Vagina (tissue), 2 donors: ENCODE results near the gene CISD3.

Experiments used
- POLR2A ChIP-seq, 2 donors: fragments of 450-650 bp; IDR thresholded peaks; one replicate each; pipeline ENCODE4 v1.6.1; 2017; ENCODE audit warnings: antibody characterized with exemption in 2 of 2, mild to moderate bottlenecking in 2 of 2, moderate library complexity in 2 of 2
- TF ChIP-seq, protein P1 (sequence below), 3 experiments: fragments of 450-650 bp in 2 of 3; fragments of 200-600 bp in 1 of 3; sonication (generic) in 1 of 3; IDR thresholded peaks; one replicate each; pipeline ENCODE4 v1.5.1; 2017 to 2019; ENCODE audit warnings: antibody characterized with exemption in 3 of 3, mild to moderate bottlenecking in 2 of 3, moderate library complexity in 2 of 3

- TF ChIP-seq, protein P1, sequence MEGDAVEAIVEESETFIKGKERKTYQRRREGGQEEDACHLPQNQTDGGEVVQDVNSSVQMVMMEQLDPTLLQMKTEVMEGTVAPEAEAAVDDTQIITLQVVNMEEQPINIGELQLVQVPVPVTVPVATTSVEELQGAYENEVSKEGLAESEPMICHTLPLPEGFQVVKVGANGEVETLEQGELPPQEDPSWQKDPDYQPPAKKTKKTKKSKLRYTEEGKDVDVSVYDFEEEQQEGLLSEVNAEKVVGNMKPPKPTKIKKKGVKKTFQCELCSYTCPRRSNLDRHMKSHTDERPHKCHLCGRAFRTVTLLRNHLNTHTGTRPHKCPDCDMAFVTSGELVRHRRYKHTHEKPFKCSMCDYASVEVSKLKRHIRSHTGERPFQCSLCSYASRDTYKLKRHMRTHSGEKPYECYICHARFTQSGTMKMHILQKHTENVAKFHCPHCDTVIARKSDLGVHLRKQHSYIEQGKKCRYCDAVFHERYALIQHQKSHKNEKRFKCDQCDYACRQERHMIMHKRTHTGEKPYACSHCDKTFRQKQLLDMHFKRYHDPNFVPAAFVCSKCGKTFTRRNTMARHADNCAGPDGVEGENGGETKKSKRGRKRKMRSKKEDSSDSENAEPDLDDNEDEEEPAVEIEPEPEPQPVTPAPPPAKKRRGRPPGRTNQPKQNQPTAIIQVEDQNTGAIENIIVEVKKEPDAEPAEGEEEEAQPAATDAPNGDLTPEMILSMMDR (IDR thresholded peaks at IDR 0.05), result no peak
- TF ChIP-seq POLR2A (IDR thresholded peaks at IDR 0.05), result no peak
Observed at GRCh38 chr17:38716368-38717005, 13.7 kb upstream of the CISD3 start.
